HG03097 (cell line): ENCODE results near the gene ZPR1.
A peak's percentile ranks its signal among the peaks of the same experiment; 100 is the strongest.

Experiments used
- ATAC-seq: cut with Tn5 transposase; IDR thresholded peaks from one replicate; pipeline ENCODE4 v1.9.1; 2021; ENCODE audit not compliant: unreplicated experiment, low FRiP score

Gene ZPR1

DNA sequence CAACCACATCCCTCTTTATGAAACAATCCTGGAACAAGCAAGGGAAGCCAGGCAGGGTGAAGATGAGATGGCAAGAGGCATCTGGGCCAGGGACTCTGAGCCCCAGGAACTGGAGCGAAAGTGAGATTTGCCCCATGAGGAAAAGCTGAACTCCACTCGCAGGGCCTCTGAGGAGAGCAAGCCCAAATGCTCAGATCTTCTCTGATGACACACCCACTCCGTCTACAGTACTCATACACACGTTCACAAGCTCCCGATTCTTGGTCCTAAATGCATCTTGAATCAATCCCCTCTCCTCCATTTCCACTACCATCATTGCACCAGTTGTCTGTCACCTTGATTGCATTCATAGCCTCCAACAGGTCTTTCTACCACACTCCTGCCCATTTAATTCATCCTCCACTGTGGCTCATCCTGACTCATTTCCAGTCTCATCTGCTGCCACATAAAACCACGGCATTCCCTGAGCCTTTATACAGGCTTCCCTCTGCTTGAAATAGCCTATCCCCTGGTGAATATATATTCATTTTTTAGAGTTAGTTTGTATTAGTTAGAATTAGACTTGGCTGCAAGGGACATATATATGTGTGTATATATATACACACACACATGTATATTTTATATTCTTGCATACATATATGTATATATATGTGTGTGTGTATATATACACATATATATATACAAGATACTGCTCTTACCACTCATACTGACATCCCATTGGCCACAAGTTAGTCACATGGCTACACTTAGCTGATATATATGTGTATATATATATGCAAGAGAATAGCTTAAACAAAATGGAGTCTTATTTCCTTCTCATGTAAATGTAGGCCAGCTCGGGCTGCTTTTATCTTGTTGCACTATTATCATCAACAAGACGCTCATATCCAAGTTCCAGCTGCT is 5.3 kb upstream of the ZPR1 start:
- no peak for ATAC-seq

DNA sequence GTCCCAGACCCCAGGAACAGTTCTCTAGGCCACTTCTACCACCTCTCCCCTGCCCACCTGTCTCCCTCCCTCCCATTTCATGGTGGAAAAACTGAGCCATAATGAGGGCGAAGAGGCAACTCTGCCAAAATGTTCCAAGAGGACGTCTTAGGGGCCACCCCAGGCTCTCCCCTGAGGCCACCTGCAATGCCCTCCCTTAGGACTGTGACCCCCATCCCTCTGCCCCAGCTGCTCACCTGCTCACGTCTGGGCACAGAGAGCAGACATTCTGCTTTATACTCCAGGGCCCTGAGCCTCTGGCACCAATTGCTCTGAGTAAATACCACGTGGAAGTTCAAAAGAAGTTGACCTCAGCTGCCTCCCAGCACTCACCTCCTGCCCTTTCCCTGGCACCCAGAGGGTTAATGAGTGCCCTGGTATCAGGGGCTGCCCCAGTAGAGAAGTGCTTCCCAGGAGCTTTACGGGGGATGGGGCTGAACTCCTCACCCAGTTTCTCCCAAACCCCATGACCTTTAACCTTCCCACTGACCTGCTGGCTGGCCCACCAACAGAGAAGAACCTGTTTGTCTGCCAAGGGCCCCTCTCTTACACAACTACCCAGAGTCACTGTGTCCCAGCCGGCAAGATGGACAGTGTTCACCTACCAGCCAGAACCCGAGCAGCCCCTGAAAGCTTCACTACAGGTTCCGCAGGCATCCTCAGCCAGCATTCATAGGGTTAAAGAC is 4.5 kb upstream of the ZPR1 start:
- no peak for ATAC-seq

DNA sequence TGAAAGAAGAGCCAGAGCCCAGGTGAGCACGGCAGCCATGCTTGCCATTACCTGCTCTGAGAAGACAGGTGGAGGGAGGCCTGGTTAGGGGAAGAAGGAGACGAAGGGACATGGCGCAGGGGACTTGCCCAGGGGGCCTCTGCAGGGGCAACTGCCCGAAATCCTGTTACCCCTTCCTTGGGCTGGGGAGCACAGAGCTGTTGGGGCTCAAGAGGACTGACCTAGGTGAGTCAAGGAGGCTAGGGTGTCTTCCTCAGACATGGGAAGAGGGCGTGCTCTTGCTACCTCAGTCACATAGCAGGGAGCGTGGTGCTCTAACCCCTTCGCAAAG is 4.0 kb upstream of the ZPR1 start, which contains the start of gene APOA5:
Gene APOA5, minus strand, starts transcription at position 67 of the 331 bp plus-strand sequence. Its CDS starts 19 bp downstream, at position 48.
- no peak for ATAC-seq

GRCh38 chr11:116791002-116791812 is 3.4 kb upstream of the ZPR1 start:
- ATAC-seq, result no peak

DNA sequence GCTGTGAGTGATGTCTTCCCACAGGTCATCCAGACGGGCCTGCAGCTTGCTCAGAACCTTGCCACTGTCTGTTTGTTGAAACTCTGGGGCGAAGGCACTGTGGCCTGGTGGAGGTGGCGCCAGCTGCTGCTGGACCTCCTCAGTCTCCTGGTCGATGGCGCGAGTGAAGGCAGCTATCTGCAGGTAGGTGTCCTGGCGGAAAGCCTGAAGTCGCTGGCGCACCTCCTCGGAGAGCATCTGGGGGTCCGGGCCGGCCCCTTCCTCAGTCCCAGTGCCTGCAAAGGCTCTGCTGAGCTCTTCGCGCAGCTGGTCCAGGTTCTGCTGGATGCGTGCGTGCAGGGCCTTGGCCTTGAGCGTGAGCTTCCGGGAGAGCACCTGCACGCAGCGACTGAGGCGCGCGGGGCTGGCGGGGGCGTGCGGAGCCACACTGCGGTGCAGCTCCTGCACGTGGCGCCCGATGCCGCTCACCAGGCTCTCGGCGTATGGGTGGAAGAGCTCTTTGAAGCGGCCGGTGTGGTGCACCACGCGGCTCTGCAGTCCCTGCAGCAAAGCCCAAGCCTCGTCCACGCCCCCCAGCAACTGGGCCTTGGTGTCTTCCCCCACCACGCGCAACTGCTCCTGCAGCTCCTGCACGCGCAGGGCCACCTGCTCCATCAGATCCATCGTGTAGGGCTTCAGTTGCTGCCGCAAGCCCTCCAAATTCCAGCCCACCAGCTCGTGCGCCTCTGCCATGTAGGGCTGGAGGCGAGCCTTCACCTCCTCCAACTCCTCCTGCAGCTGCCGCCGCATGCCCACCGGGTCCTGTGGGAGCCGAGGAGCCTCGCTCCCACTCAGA is 2.6 kb upstream of the ZPR1 start:
- ATAC-seq, result no peak

DNA sequence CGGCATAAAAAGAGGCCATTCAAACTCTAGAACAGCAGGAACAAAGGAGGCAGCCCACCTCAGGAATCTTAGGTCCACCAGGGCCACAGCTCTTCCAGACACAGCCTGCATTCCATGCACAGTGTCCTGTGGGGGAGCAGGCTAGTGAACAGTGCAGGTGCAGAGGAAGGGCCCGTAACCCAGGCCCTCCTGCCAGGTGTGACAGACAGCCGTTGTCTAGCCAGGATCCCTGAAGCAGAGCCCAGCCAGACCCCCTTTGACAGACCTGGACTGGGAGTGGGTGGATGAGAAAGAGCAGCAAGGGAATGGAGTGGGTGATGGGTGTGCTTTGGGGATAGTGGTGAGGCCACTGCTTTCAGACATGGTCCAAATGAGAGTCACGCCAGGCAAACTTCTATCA is 1.2 kb upstream of the ZPR1 start:
- ATAC-seq, result no peak

DNA sequence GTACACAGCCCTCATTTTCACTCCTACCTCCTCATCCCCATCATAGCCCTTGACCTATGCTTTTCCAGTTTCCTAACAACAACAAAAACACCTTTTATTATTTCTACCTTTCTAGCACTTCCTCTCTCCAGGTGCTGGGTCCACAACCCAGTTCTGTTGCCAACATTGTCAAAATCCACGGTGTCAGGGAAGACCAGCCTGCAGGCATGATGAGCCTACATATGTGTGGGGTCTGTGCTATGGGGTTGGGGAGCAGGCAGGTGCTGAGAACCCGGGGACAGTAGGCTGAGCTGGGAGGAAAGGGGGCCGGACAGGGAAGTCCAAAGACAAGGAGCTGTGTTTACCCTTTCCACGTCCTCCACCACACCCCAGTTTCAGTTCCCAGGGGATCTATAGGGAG is 711 bp upstream of the ZPR1 start:
- ATAC-seq, result no peak

DNA sequence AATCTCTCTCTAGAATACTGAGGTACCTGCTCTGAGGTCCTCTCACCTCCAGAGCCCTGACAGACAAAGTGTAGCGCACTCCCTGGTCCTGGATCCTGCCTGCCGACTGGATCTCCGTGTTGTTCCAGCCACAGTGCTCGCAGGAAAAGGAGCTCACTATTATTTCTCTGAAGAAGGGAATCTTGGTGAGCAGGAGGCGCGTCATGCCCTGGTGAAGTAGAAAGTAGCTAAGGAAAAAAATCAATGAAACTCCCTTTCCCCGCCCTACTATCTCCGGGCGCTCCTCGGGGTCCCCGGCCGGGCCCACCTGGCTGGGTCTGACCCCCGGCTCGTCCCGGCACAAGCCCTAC is 412 bp downstream of the ZPR1 start:
- no peak for ATAC-seq

DNA sequence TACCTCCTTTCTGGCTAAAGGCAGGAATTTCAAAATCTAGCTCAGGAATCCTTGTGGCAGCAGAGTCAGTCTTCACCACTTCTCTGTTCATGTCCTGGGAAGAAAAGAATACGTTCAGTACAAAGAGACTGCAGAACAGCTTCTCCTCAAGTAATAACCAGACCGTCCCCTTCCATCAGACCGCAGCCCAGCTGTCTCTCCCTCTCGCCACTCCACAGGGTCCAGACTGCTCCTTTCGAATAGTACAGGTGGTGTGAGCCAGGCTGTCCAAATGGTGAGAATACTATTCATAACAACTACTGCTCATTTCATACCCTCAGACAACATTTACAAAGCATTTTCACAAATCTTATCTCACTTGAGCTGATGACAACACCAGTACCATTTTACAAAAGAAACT is 857 bp downstream of the ZPR1 start:
- no peak for ATAC-seq

- ATAC-seq, result no peak
Measured at GRCh38 chr11:116786326-116786725, 1.5 kb downstream of the ZPR1 start.

DNA sequence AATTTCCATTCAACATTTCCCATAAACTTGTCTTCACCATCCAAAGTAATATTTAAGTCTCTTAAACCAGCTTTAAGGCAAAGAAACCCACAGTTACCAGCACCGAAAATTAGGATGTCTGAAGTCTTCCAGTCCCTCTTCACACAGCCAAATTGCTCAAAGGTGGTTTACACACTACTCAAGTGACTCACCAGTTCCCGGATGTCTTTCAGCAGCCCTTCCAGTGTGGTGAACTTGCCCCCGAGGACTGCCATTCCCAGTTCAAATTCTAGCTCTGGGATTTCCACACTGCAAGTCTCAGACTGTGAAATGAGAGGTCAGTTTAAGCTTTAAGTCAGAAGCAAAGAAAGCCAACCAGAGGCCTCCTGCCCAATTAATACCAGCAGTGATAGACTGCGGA is 5.1 kb downstream of the ZPR1 start:
- ATAC-seq, result no peak

DNA sequence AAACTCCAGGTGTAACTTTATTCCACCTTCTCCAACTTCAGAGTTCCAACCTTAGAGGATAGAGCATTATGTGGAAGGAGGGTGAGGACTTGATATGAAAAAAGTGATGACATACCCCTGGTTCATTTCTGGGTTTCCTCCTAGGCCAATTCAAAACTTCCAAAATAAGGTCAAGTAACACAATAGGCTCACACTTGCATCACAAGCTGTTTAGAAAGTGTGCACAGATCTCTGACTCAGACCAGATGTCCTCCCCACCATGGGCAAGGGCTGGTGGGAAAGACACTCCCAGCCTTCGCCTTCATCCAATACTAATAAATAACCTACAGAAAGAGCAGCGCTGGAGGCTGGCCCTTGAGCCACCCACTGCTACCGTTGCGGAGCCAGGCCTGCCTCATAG is 9.3 kb downstream of the ZPR1 start:
- ATAC-seq, result no peak

DNA sequence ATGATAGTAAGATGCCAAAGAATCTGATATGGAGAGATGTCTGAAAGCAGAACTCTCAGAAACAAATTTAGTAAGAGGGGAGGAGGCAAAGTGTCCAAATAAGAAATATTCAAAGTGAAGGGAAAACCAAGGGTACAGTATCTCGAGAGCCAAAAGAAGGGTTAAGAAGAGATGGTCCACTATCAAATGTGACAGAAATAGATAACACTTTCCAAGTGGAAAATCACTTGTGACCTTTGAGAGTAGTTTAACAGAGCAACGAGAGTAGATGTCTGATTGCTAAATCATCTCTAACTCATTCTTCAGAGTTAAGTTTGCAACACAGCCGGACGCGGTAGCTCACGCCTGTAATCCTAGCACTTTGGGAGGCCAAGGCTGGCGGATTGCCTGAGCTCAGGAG is 10.8 kb downstream of the ZPR1 start:
- ATAC-seq, result no peak

DNA sequence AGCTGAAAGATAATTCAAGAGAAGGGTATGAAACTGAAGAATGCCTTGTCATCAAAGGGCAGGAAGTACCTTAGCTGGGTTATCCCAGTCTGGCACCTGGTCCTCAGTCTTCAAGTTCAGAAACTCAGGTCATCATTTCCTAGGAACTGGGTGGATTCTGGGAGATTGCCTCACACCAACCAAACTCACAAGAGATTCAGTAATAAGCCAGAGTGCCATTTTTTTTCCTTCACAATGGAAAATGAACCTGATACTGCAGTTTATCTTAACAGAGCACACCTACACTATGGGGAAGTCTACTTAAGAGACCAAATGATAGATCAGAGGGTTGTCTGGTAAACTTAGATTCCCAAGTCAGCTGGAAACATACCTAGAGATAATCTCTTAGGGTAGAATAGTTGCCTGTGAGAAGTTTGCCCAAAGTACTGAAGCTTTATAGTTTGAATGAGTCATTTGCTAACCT is 11.3 kb downstream of the ZPR1 start:
- ATAC-seq, result no peak

DNA sequence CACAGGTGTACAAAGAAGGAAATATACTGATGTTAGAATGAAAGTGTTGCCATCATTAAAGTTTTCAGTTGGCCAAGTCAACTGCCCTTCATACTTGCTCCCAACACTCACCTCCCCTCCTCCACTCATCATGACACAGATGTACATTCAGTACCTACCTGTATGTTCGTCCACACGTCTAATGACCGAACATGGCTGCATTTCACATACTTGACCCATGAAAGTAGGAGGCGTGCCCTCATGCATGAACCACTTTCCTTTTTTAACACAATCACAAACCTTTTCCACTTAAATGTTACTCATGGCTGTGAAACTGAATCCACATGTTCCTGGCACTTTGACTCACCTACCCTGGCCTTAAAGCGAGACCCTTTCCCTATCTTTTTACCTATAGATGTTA is 11.8 kb downstream of the ZPR1 start:
- ATAC-seq, result no peak

GRCh38 chr11:116774661-116775060 is 13.2 kb downstream of the ZPR1 start:
- ATAC-seq, result no peak

DNA sequence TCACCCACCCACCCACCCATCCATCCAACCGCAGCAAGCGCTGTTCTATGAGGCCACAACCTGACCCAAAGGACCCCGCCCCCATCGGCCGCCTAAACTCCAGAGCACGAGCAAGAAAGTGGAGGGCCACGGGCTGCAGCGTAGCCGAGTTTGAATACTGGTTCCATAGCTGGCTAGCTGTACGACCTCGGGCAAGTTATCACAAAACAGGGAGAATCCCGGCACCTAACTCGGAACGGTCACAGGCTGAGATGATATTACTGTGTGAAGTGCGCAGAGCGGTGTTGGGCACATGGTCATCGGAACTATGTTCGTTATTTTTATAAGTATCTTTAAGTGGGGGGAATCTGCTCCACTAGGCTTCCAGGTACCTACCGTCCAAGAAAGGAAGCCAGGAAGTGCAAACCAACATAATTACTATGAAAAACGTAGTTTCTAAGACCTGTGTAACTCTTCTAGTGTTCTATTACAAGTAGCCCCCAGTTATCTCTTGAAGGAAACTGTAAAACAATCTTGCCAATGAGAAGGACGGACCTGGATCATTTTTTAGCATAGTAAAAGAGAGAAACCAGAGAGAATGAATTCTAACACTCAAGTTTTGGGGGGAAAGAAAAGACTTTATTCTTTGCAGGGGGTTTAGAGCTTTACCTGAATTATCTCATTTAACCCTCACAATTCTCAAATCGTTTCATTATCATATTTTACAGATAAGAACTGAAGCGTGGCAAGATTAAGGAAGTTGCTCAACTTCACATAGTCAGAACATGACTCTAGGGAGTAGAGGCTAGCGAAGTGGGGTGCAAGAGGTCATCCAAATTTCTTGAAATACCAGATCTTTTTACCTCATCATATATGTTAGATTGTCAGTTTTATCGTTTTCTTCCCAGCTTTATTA is 14.4 kb downstream of the ZPR1 start:
- ATAC-seq, result peak; percentile 19

- peak; percentile 80 for ATAC-seq
Measured at GRCh38 chr11:116772443-116773202, 15.2 kb downstream of the ZPR1 start, which contains the start of gene BUD13. BUD13 (minus strand) TSS chr11:116772987; CDS start chr11:116772964, 23 bp downstream.
